Kidney (tissue), 14 donors: ENCODE measurements around the gene PLAAT2. TPM values are rescaled to one million over a fixed set of nuclear protein-coding genes. Genes with fewer than 3 reads are reported as not detected.
A peak's percentile ranks its signal among the peaks of the same experiment; 100 is the strongest.
"Not testable (repeated sequence)": the region's sequence is repeated elsewhere in the genome, so short reads cannot be mapped to it uniquely, and the experiment has no call there.

ENCODE experiments used
- DNase-seq, 5 donors: peaks; one replicate each; pipeline ENCODE4 v3.0.0-alpha.2; 2013 to 2020
- FAIRE-seq: peaks from 2 replicates; lab custom pipeline; 2012; peaks lifted over from hg19 to GRCh38; lab: Jason Lieb, UNC
- H3K27ac ChIP-seq, 2 donors: one replicate each; pipeline ENCODE4 v1.7.0; 2013; ENCODE audit warnings: low read depth in 2 of 2, low read length in 2 of 2, inconsistent platforms in 1 of 2
- H3K27me3 ChIP-seq: one replicate; pipeline ENCODE4 v1.7.1; 2013; ENCODE audit warnings: low read length, inconsistent platforms; ENCODE audit not compliant: control insufficient read depth, insufficient read depth
- H3K36me3 ChIP-seq, 3 donors: one replicate each; pipeline versions ENCODE4 v1.7.0 to v1.7.1; 2013; ENCODE audit warnings: low read length in 3 of 3, control low read depth in 1 of 3, inconsistent platforms in 1 of 3; ENCODE audit not compliant: insufficient read depth in 3 of 3, control insufficient read depth in 2 of 3
- H3K4me1 ChIP-seq, 3 donors: one replicate each; pipeline versions ENCODE4 v1.7.0 to v1.7.1; 2013; ENCODE audit warnings: low read length in 3 of 3, inconsistent platforms in 1 of 3, low read depth in 1 of 3; ENCODE audit not compliant: control insufficient read depth in 2 of 3, insufficient read depth in 2 of 3
- H3K4me3 ChIP-seq, 3 donors: one replicate each; pipeline versions ENCODE4 v1.7.0 to v1.8.1; 2013; ENCODE audit warnings: low read length in 3 of 3, control low read depth in 1 of 3, inconsistent platforms in 1 of 3
- H3K9ac ChIP-seq, 3 donors: one replicate each; pipeline versions ENCODE4 v1.7.0 to v1.7.1; 2013; ENCODE audit warnings: low read length in 3 of 3, control low read depth in 1 of 3, inconsistent platforms in 1 of 3
- H3K9me3 ChIP-seq, 3 donors: one replicate each; pipeline versions ENCODE4 v1.7.0 to v1.7.1; 2013; ENCODE audit warnings: low read length in 3 of 3, control low read depth in 1 of 3, inconsistent platforms in 1 of 3; ENCODE audit not compliant: control insufficient read depth in 2 of 3, insufficient read depth in 1 of 3
- CTCF ChIP-seq: IDR thresholded peaks from 3 replicates; pipeline ENCODE4 v1.5.1; 2012; ENCODE audit warnings: mild to moderate bottlenecking, moderate library complexity, borderline replicate concordance; ENCODE audit not compliant: insufficient read depth; ENCODE audit errors: extremely low read depth
- intact Hi-C: fragments of 100-400 bp; cut with DNase I; formaldehyde crosslinking; loops from one replicate; pipeline ENCODE4 v1.11.1; 2022
- polyA plus RNA-seq: library from polyadenylated mRNA; stranded (reverse); fragments of 350-450 nt; fragmentation: Illumina TruSeq; extraction: RNeasy Lipid Tissue Mini Kit (QIAGEN cat#74804); gene quantifications from one replicate; pipeline ENCODE4 v1.2.3, GENCODE V29; 2014; ENCODE audit warnings: low read depth, low replicate concordance; ENCODE audit not compliant: insufficient read depth
- total RNA-seq: library from RNA; stranded (reverse); fragmentation: NEBNext Ultra II Directional; extraction: Animal tissue kit (Norgen Biotek cat#: 25700); gene quantifications from one replicate; pipeline ENCODE4 v1.2.1, GENCODE V29; 2021
- donor health status: control.
- donor health status: control.
- donor health status: control.
- donor health status: control.
- donor health status: control.
- donor health status: DM: yes; HTN: yes; CAD: no.
- donor health status: Normal renal cell carcinoma (clear cell type).

The PLAAT2 gene
- total and polyA plus RNA-seq, 2 donors from 2014 or later, result 1.3 to 49.5 TPM

- FAIRE-seq (no peak), DNase-seq (peak in 1 of 5 donors; percentile 13)
- H3K36me3 ChIP-seq, result no peaks in the 10 kb centered on the region
- H3K27ac ChIP-seq, result peak overlapping the region in 1 of 2 donors; percentile 58
- no peak overlapping the region for H3K9ac ChIP-seq
- H3K4me3 ChIP-seq, result no peak overlapping the region
- no peaks in the 10 kb centered on the region for H3K9me3 ChIP-seq
- no peak for TF ChIP-seq CTCF
- peaks cover 0 to 21% (median 13%) of the 10 kb centered on the region in 3 donors for H3K4me1 ChIP-seq
- intact Hi-C loops, result no loop called here
- no peaks in the 10 kb centered on the region for H3K27me3 ChIP-seq
These were observed 45.5 kb upstream of the PLAAT2 start for GRCh38 chr11:63608353-63609345.

DNA sequence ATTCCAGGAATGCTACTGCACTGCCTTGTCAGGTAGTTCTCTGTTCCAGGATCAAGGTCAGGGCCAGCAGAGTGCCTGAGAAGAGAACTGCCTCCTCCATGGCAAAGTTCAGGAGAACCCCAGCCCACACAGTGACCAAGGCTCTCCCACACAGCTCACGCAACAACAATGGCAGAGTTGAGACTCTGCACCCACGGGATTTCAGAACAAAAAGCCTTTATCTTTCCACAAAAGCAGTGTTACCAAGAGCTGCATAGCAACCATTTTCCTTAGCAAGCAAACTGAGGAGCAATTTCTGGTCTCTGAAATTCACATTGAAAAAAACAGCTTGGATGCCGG, 40.0 kb upstream of the PLAAT2 start:
- Histone ChIP-seq H3K27ac (no peak overlapping the region), H3K36me3 (peaks cover 0 to 2% (median 0%) of the 10 kb centered on the region in 3 donors), H3K9me3 (no peaks in the 10 kb centered on the region), H3K27me3 (no peaks in the 10 kb centered on the region), H3K4me3 (no peak overlapping the region), H3K9ac (no peak overlapping the region), H3K4me1 (peaks cover 0 to 2% (median 0%) of the 10 kb centered on the region in 3 donors)
- intact Hi-C loops, result no loop called here
- no peak for FAIRE-seq
- DNase-seq, result no peak
- no peak for TF ChIP-seq CTCF

DNA sequence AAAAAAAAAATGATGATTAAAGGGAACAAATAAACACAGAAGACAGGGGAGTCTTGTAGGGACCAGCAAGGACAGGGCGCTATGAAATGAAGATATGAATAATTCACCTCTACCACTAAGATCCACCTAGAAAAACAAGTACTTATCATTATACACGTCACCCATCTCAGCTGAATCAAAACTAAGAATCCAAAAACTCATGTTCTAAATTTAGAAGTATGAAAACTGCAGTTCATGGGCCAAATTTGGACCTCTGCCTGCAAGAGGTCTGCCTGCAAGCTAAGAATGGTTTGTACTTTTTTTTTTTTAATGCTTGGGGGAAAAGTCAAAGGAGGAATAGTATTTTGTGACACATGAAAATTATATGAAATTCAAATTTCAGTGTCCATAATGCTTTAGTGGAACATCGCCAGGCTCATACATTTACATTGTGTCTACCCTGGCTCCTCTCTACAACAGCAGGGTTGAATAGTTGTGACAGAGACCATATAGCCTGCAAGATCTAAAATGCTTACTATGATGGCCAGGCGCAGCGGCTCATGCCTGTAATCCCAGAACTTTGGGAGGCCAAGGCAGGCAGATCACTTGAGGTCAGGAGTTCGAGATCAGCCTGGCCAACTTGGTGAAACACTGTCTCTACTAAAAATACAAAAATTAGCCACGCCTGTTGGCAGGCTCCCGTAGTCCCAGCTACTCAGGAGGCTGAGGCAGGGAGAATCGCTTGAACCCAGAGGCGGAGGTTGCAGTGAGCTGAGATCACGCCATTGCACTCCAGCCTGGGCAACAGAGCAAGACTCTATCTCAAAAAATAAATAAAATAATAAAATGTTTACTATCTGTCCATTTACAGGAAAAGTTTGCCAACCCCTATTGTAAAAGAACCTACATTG, 39.4 kb upstream of the PLAAT2 start:
- H3K27ac ChIP-seq, H3K9me3 ChIP-seq, H3K9ac ChIP-seq, DNase-seq, H3K4me1 ChIP-seq, H3K4me3 ChIP-seq, intact Hi-C loops, FAIRE-seq, H3K27me3 ChIP-seq, H3K36me3 ChIP-seq: not testable (repeated sequence)
